HG02759 (cell line): ENCODE measurements around the gene DMBX1.

Source experiments
- ATAC-seq: cut with Tn5 transposase; IDR thresholded peaks from one replicate; pipeline ENCODE4 v1.9.1; 2021; ENCODE audit warnings: mild to moderate bottlenecking, moderate library complexity; ENCODE audit not compliant: unreplicated experiment

The DMBX1 gene

GRCh38 chr1:46522969-46523320 is 33.3 kb downstream of the DMBX1 start:
- no peak for ATAC-seq

GRCh38 chr1:46523496-46524353 is 34.1 kb downstream of the DMBX1 start:
- ATAC-seq: no peak

- no peak for ATAC-seq
Measured at GRCh38 chr1:46524843-46525242, 35.2 kb downstream of the DMBX1 start.

- ATAC-seq: no peak
Measured at GRCh38 chr1:46525253-46525983, 35.8 kb downstream of the DMBX1 start.

- no peak for ATAC-seq
Measured at GRCh38 chr1:46526013-46526690, 36.5 kb downstream of the DMBX1 start.

GRCh38 chr1:46526691-46527291 is 37.2 kb downstream of the DMBX1 start:
- ATAC-seq: no peak

GRCh38 chr1:46527474-46528296 is 38.0 kb downstream of the DMBX1 start:
- ATAC-seq: no peak

GRCh38 chr1:46528297-46528955 is 38.8 kb downstream of the DMBX1 start:
- no peak for ATAC-seq

- no peak for ATAC-seq
Measured at GRCh38 chr1:46529031-46529630, 39.5 kb downstream of the DMBX1 start.

GRCh38 chr1:46530311-46530710 is 40.7 kb downstream of the DMBX1 start:
- no peak for ATAC-seq

GRCh38 chr1:46530791-46531409 is 41.3 kb downstream of the DMBX1 start:
- ATAC-seq: no peak

GRCh38 chr1:46532095-46532494 is 42.5 kb downstream of the DMBX1 start:
- no peak for ATAC-seq

GRCh38 chr1:46532498-46533178 is 43.0 kb downstream of the DMBX1 start:
- peak; percentile 71 for ATAC-seq

- ATAC-seq: peak; percentile 50
Measured at GRCh38 chr1:46533179-46533864, 43.7 kb downstream of the DMBX1 start.

GRCh38 chr1:46535063-46535462 is 45.4 kb downstream of the DMBX1 start:
- ATAC-seq: no peak

- ATAC-seq: no peak
Measured at GRCh38 chr1:46536527-46536926, 46.9 kb downstream of the DMBX1 start.

- ATAC-seq: no peak
Measured at GRCh38 chr1:46537651-46538050, 48.0 kb downstream of the DMBX1 start.

- no peak for ATAC-seq
Measured at GRCh38 chr1:46538147-46538546, 48.5 kb downstream of the DMBX1 start.
